Stimulated activated CD8-positive, alpha-beta memory T cell treated with anti-CD3 and anti-CD28 coated beads, Interleukin-15, amount 100 ng/mL, for 4 hours (primary cell): ENCODE data around the gene CXCR6.

Source experiments
- DNase-seq, 2 donors: peaks; one replicate each; pipeline ENCODE4 v3.0.0-alpha.2; 2020; ENCODE audit warnings: low read depth in 2 of 2

Gene CXCR6

DNA sequence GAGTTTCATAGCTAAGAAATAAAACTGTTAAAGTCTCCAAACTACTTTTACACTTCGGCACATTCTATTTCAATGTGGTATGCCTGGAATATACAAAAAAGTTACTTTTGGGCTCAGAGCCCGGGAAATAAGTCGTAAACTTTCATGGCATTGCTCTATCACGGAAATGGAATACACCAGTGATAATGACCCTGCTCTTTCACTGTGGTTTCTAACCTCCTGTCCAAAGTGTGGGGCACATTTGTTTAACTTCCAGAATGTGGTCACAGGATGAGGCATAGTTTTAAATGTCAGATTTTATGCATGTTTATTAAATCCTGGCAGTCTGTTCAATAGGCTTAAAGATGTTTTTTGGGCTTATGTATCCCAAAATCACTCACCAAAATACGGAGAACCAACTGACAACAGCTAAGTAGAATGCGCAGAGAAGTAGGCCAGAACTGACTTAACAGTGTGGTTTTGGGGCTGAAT lies 5.1 kb downstream of the CXCR6 start:
- no peak for DNase-seq

DNA sequence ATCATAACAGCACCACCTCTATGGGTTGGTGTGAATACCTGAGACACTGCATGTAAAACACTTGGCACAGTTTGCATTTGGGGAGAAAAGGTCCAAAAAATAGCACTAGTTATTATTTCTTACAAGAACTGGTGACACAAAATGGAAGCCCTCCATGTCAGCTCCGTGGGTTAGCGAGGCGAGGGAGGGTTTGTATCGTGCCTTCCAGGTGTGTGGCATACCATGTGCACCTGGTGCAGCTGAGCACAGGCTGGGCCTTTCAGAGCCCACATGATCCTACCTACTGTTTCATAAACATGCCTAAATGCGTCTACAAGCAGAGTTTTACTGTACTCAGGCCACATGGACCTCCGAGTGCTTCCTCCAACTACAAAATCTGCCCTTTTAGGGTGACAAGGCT lies 5.6 kb downstream of the CXCR6 start:
- DNase-seq: no peak

- no peak for DNase-seq
Observed at GRCh38 chr3:45949432-45949831, 6.2 kb downstream of the CXCR6 start.

GRCh38 chr3:45950131-45950530 lies 6.9 kb downstream of the CXCR6 start:
- DNase-seq: no peak

- DNase-seq: peak in 1 of 2 donors; percentile 47
Observed at GRCh38 chr3:45950686-45951600, 7.7 kb downstream of the CXCR6 start.

DNA sequence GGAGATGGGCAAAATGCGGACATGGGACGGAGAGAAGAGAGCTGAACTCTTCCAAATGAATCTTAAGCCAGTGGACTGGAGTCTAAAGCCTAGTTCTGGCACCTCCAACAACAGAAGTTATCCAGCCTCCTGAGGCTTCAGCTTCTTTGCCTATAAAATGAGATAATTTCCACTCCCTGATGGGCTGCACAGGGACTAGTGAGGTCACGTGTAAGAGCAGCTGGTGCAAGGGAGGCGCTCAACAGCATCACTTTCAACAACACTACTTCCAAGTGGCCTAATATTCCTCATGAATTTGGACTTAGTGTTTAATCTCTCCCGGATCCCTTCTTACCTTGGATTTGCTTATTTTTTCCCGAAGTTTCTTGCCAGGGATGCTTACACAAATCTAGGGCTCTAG lies 8.7 kb downstream of the CXCR6 start:
- no peak for DNase-seq

GRCh38 chr3:45952456-45952855 lies 9.2 kb downstream of the CXCR6 start:
- no peak for DNase-seq

DNA sequence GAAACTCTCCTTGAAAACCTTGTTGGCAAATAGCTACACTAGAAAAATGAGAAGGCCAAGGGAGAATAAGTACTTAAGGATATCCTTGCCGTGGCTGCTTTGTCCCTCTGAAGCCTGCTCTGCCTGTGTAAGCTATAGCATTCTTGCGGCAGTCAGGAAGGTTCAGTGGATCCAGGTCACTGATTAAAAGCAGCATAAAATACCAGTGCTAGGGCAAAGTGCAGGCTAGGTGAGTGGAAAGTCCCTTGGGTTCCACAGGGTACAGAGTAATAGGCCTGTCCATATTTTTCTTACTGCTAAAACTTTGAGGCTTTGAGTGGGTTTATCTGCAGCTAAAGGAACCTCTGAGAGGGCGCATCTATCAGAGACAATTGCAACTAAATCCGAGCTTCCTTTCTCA lies 10.3 kb downstream of the CXCR6 start:
- DNase-seq: no peak

GRCh38 chr3:45954306-45954705 lies 11.0 kb downstream of the CXCR6 start:
- DNase-seq: no peak

- DNase-seq: no peak
Observed at GRCh38 chr3:45955017-45955647, 11.9 kb downstream of the CXCR6 start.

- no peak for DNase-seq
Observed at GRCh38 chr3:45955706-45956105, 12.4 kb downstream of the CXCR6 start.

DNA sequence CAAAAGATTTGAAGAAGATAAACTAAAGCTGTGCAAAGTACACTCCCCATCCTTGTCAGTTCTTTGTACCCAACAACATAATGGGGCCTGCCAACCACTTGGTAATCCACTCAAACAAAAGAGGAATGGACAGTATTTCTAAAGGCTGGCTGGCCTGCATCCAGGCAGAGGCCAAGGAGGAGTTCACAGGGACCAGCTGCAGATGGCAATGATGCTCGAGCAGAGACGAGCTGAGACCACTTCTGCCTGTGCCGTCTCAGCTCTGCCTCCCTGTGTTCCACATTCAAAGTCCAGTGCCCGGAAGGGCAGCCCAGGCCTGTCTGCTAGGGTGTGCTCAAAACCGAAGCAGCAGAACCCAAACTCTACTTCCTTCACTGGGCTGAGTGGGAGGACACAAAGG lies 14.3 kb downstream of the CXCR6 start:
- DNase-seq: no peak

DNA sequence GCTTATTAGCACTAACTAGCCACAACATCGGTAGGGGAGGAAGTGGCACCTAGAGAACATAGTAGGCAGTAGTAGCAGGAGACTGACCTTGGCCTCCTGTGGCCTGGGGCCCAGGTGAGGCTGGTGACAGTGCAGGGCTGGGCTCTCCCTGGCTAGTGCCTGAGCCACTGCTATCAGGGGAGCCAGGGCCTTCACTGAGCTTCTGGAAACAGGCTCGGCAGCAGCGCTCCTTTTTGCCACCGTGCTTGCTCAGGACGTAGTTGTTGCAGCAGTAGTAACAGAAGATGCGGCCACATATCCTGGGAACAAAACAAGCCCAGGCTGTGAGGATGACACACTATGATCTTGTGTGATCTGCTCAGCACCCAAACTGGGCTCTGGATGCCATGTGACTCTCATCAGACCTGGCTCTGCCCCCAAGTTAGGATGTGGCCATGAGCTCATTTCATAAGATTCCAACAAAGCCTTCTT lies 15.1 kb downstream of the CXCR6 start:
- no peak for DNase-seq

- no peak for DNase-seq
Observed at GRCh38 chr3:45959201-45959600, 15.9 kb downstream of the CXCR6 start.

DNA sequence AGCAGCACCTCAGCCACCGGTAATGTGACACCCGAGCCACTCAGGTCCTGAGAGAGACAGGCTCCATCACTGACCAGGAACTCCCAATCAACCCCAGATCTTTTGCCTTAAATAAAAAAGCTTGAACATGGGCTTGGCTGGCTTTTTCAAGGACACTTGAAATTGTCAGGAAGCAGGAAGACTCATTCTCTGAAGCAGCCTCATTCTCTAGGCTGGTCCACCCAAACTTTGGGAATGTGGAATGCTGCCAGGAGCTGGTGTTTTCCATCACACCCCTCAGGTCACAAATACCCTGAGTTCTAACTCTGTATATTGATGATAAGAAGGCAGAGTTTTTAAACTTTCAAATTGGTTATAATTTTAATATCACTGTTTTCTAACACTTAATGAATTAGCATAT lies 17.0 kb downstream of the CXCR6 start:
- no peak for DNase-seq

- no peak for DNase-seq
Observed at GRCh38 chr3:45962033-45962432, 18.8 kb downstream of the CXCR6 start.

GRCh38 chr3:45964139-45964538 lies 20.9 kb downstream of the CXCR6 start:
- peak in 1 of 2 donors; percentile 22 for DNase-seq

DNA sequence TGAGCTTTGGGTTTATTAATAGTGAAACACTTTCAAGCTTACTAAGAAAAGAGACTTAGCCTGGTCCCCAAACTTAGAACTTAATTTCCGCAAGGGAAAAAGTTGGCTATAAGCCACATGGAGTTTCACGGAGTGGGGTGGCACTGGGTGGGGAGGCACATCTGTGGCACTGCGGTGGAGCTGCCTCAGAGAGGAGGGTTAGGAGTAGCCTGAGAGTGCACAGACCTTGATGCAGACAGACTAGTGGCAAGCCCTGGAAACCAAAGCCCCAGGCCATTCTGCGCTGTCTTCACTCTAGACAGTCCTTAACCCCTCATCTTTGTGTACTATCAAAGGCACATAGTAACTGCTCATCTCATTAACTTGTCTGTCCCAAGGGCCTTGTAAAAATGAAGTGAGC lies 22.0 kb downstream of the CXCR6 start:
- no peak for DNase-seq

GRCh38 chr3:45965653-45966052 lies 22.4 kb downstream of the CXCR6 start:
- no peak for DNase-seq

DNA sequence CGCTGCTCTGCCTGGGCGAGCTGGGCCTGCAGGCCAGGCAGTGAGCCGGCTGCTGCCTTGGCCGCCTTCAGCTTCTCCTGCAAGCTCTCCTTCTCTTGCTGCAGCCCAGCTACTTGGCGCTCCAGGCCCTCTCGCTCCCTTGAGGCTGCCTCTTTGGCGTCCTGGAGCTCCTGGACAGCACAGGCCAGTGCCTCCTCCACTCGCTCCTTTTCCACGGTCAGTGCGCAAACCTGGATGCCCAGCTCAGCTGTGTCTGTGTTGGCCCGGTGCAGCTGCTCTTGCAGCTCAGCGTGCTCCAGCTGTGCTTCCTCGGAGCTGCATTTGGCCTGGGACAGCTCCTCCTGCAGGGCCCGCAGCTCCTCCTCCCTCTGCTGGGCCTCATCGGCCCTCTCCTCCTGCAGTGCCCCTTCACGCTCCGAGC lies 23.1 kb downstream of the CXCR6 start:
- no peak for DNase-seq

DNA sequence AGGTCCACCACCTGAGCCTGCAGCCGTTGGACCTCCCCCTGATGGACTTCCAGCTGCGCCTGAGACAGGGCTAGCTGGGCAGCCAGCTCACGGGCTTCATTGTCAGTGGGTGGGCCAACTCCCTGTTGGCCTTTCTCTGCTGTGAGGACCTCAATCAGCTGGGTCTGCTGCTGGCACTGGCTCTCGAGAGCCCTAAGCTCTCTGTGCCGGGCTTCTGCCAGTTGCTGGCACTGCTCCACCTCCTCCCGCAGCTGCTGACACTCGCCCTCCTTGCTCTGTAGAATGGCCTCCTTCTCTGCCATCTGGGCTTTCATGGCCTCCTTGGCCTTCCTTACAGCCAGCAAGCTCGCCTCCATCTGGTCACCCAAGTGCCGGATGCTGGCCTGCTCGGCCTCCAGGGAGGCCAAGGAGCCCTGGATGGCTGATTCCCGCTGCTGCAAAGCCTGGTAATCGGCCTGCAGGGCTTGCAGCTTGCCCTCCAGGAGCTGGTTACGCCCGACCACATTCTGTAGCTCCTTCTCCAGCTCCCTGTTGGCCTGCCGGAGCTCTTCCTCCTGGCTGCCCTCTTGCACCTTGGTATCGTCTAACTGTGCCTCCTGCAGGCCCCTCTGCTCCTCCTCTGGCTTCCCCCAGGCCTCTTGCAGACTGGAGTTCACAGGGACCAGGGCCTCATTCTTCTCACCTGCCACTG lies 23.8 kb downstream of the CXCR6 start:
- DNase-seq: no peak

DNA sequence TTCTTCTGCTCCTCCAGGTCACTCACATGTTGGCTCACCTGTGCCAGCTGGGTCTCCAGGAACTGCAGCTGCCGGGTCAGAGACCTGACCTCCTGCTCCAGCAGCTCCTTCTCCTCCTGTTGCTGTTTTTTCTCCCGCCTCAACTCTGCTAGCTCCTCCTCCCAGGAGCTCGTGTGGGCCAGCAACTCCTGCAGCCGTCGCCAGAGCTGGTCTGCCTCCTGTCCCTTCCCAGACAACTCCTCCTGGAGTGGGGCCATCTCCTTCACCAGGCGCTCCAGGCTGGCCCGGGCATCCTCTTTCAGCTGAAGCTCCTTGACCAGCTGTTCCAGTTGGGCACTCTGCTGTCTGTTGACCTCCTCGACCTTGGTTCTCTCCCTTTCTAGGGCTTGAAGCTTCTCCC lies 24.5 kb downstream of the CXCR6 start:
- no peak for DNase-seq
